K562 treated with DMSO at 1 percent for 4 hours (cell line): ENCODE data around the gene DIPK1A. TPM values are rescaled to one million over a fixed set of nuclear protein-coding genes. Genes with fewer than 3 reads are reported as not detected.

Source experiments
- total RNA-seq: library from RNA; unstranded; fragments of 300-600 nt; gene quantifications from 2 replicates; pipeline ENCODE4 v1.2.3, GENCODE V29; 2022; ENCODE audit not compliant: insufficient read depth

DIPK1A gene
- 2.0 and 2.3 TPM in 2 replicates for total RNA-seq

GRCh38 chr1:92961131-92961895 lies at the start of gene DIPK1A:
DIPK1A (minus strand) TSS chr1:92961462; CDS start chr1:92961429, 33 bp downstream.

GRCh38 chr1:92831762-92832536 lies 129.3 kb downstream of the DIPK1A start, which contains the start of gene RPL5:
RPL5 (plus strand) TSS chr1:92832040; CDS start chr1:92832115, 75 bp downstream.

Other genes with a start within 250 kb of the DIPK1A start
- 3.7 and 8.2 TPM in 2 replicates for gene EVI5, start 176.4 kb downstream of the DIPK1A start, total RNA-seq
- 3,282 and 3,296 TPM in 2 replicates for gene RPL5, start 129.4 kb downstream of the DIPK1A start, total RNA-seq
- gene MTF2, start 117.8 kb upstream of the DIPK1A start, total RNA-seq: 21.5 and 23.0 TPM in 2 replicates
- 23.0 and 34.1 TPM in 2 replicates for gene TMED5, start 219.0 kb upstream of the DIPK1A start, total RNA-seq
- 21.1 and 30.0 TPM in 2 replicates for gene CCDC18, start 219.3 kb upstream of the DIPK1A start, total RNA-seq